Mesothelial cell of epicardium (in vitro differentiated cells): ENCODE results near the gene SMARCB1. TPM values are rescaled to one million over a fixed set of nuclear protein-coding genes. Genes with fewer than 3 reads are reported as not detected.
A peak's percentile ranks its signal among the peaks of the same experiment; 100 is the strongest.
"Not testable (repeated sequence)": the region's sequence is repeated elsewhere in the genome, so short reads cannot be mapped to it uniquely, and the experiment has no call there.

ENCODE experiments used
- DNase-seq, 2 experiments: peaks; one replicate each; pipeline ENCODE4 v3.0.0; 2021; ENCODE audit warnings: low spot score in 2 of 2; ENCODE audit not compliant: unreplicated experiment in 2 of 2
- H3K27ac Mint-ChIP-seq: 2 replicates; pipeline ENCODE4 v1.8.0; 2021; ENCODE audit warnings: mixed read lengths
- H3K27me3 Mint-ChIP-seq: 2 replicates; pipeline ENCODE4 v1.8.0; 2021; ENCODE audit warnings: low read depth, mixed read lengths
- H3K36me3 Mint-ChIP-seq: 2 replicates; pipeline ENCODE4 v1.8.0; 2021; ENCODE audit warnings: mixed read lengths
- H3K4me1 Mint-ChIP-seq: 2 replicates; pipeline ENCODE4 v1.8.0; 2021; ENCODE audit warnings: mixed read lengths
- H3K4me3 Mint-ChIP-seq: 2 replicates; pipeline ENCODE4 v1.8.0; 2021; ENCODE audit warnings: mild to moderate bottlenecking, moderate library complexity, mixed read lengths
- H3K9me3 Mint-ChIP-seq: 2 replicates; pipeline ENCODE4 v1.8.0; 2021; ENCODE audit warnings: mixed read lengths
- CTCF ChIP-seq: fragments of 200-600 bp; sonication (generic); IDR thresholded peaks from one replicate; pipeline ENCODE4 v1.5.0; 2021; ENCODE audit warnings: antibody characterized with exemption; ENCODE audit not compliant: unreplicated experiment
- total RNA-seq: library from RNA; stranded (reverse); gene quantifications from 3 replicates; pipeline ENCODE4 v1.2.1, GENCODE V29; 2021

SMARCB1 gene
- total RNA-seq, 1 donor from 2014 or later, result 182 TPM

DNA sequence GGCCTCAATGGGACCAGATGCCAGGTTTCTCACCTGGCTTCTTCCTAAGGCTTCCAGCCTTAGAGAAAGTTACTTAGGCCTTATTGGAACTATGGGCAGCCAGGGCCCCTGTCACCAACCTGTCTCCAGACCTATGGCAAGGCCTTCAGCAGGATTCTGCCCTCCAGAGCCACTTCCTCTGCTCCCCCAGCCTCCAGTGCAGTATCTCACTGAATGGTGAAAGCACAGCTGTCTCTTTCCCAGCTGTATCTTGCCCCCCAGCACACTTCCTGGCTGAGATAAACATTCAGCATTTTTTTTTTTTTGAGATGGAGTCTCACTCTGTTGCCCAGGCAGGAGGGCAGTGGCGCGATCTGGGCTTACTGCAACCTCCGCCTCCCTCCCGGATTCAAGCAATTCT lies 72.4 kb downstream of the SMARCB1 start:
- peak overlapping the region; percentile 87 for H3K4me3 Mint-ChIP-seq
- peaks cover 18% of the 10 kb centered on the region for H3K36me3 Mint-ChIP-seq
- H3K4me1 Mint-ChIP-seq, result peaks cover 20% of the 10 kb centered on the region
- TF ChIP-seq CTCF, result no peak
- H3K9me3 Mint-ChIP-seq, result no peaks in the 10 kb centered on the region
- no peak overlapping the region for H3K27ac Mint-ChIP-seq
- DNase-seq, result no peak
- H3K27me3 Mint-ChIP-seq, result no peaks in the 10 kb centered on the region

GRCh38 chr22:23860187-23860586 lies 73.4 kb downstream of the SMARCB1 start:
- DNase-seq, H3K9me3 Mint-ChIP-seq, H3K27me3 Mint-ChIP-seq, H3K27ac Mint-ChIP-seq, H3K4me3 Mint-ChIP-seq: not testable (repeated sequence)
- Mint-ChIP-seq H3K4me1 (peaks cover 20% of the 10 kb centered on the region), H3K36me3 (peaks cover 18% of the 10 kb centered on the region)

DNA sequence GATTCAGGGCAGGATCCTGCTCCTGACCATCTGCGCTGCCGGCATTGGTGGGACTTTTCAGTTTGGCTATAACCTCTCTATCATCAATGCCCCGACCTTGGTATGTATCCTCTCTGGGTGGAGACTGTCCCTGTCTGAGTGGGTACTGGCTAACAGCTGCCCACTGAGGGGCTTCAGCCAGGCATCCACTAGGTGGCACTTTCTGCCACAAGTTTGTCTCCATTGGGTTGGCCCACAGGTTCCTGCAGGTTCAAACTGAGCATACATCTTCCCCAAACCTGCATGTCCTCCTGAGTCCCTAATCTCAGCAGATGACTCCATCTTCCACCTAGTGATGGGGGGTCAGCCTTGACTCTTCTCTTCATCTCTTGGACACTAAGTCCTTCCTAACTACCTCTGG lies 75.3 kb downstream of the SMARCB1 start:
- no peaks in the 10 kb centered on the region for H3K27me3 Mint-ChIP-seq
- DNase-seq, result no peak
- H3K36me3 Mint-ChIP-seq, result peaks cover 27% of the 10 kb centered on the region
- peaks cover 13% of the 10 kb centered on the region for H3K4me1 Mint-ChIP-seq
- no peak for TF ChIP-seq CTCF
- H3K9me3 Mint-ChIP-seq, result no peaks in the 10 kb centered on the region
- H3K27ac Mint-ChIP-seq, result no peak overlapping the region
- no peak overlapping the region for H3K4me3 Mint-ChIP-seq

DNA sequence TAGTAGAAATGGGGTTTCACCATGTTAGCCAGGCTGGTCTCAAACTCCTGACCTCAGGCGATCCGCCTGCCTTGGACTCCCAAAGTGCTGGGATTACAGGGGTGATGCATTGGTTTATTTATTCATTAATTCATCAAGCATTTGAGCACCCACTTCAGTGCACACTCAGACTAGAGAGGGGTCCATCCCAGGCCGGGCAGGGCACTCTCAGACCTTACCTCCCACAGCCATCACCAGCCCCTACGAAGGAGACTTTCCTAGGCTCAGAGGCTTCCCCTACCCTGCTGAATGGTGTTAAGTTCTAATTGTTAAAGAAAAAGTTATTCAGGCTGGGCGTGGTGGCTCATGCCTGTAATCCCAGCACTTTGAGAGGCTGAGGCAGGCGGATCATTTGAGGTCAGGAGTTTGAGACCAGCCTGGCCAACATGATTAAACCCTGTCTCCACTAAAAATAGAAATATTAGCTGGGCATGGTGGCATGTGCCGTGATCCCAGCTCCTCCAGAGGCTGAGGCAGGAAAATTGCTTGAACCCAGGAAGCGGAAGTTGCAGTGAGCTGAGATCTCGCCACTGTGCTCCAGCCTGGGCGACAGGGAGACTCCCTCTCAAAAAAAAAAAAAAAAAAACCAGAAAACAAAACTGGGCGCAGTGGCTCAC lies 77.9 kb downstream of the SMARCB1 start:
- not testable (repeated sequence) for H3K9me3 Mint-ChIP-seq, DNase-seq, H3K27ac Mint-ChIP-seq, H3K27me3 Mint-ChIP-seq, H3K4me1 Mint-ChIP-seq, H3K4me3 Mint-ChIP-seq
- H3K36me3 Mint-ChIP-seq, result peaks cover 46% of the 10 kb centered on the region

DNA sequence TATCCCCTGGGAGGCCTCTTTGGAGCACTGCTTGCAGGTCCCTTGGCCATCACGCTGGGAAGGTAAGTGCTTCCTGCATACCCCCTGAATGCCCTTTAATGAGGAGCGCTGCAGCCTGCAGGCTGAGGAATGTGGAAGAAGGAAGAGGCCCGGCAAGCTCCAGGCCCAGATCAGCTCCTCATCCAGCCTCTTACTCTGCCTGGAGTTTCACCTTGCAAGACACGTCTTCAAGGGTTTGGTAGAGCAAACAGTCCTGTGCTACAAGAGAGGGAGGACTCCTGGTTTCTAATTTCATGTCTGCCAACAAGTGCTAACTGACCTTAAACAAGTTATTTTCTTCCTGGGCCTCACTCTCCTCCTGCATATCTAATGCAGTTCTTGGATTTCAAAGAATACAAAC lies 81.8 kb downstream of the SMARCB1 start:
- H3K36me3 Mint-ChIP-seq, result peaks cover 40% of the 10 kb centered on the region
- TF ChIP-seq CTCF, result no peak
- no peaks in the 10 kb centered on the region for H3K9me3 Mint-ChIP-seq
- H3K27ac Mint-ChIP-seq, result no peak overlapping the region
- no peaks in the 10 kb centered on the region for H3K27me3 Mint-ChIP-seq
- no peak overlapping the region for H3K4me3 Mint-ChIP-seq
- DNase-seq, result no peak
- no peaks in the 10 kb centered on the region for H3K4me1 Mint-ChIP-seq

- Mint-ChIP-seq H3K27ac (no peak overlapping the region), H3K4me3 (no peak overlapping the region), H3K4me1 (no peaks in the 10 kb centered on the region), H3K27me3 (no peaks in the 10 kb centered on the region), H3K9me3 (no peaks in the 10 kb centered on the region), H3K36me3 (peaks cover 42% of the 10 kb centered on the region)
- no peak for DNase-seq
- no peak for TF ChIP-seq CTCF
Measured at GRCh38 chr22:23874871-23875270, 88.1 kb downstream of the SMARCB1 start.

DNA sequence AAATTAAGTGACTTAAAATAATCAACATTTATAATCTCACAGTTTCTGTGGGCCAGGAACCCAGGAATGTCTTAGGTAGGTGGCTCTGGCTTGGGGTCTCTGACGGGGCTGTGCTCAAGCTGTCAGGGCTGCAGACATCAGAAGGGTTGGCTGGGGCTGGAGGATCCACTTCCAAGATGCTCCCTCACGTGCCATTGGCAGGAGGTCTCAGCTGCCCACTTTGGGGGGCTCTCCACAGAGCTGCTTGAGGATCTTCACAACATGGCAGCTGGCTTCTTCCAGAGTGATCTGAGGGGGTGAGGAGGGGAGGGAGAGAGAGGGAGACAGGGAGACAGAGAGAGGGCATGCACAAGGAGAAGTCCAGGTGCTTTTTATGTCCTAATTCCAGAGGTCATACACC lies 89.0 kb downstream of the SMARCB1 start:
- Mint-ChIP-seq H3K36me3 (peaks cover 45% of the 10 kb centered on the region), H3K27ac (no peak overlapping the region), H3K27me3 (no peaks in the 10 kb centered on the region), H3K4me1 (no peaks in the 10 kb centered on the region), H3K4me3 (no peak overlapping the region), H3K9me3 (no peaks in the 10 kb centered on the region)
- TF ChIP-seq CTCF, result no peak
- no peak for DNase-seq
